Effector memory CD8-positive, alpha-beta T cell (primary cell): Measurements from ENCODE around the gene NDUFV1.
"Not testable (repeated sequence)": the region's sequence is repeated elsewhere in the genome, so short reads cannot be mapped to it uniquely, and the experiment has no call there.

Experiments
- ATAC-seq: fragments of 150-1000 bp; cut with Tn5 transposase; replicated peaks from 2 replicates; pipeline ENCODE4 v1.10.0; 2021; ENCODE audit warnings: mild to moderate bottlenecking, moderate library complexity
- DNase-seq, 3 experiments: peaks; one replicate each; pipeline ENCODE4 v3.0.0; 2021
- H3K27ac Mint-ChIP-seq, 2 donors: one replicate each; pipeline ENCODE4 v1.8.0; 2022; ENCODE audit warnings: mild to moderate bottlenecking in 2 of 2, mixed read lengths in 2 of 2, moderate library complexity in 2 of 2
- H3K27me3 Mint-ChIP-seq, 2 donors: one replicate each; pipeline ENCODE4 v1.8.0; 2022; ENCODE audit warnings: mixed read lengths in 2 of 2
- H3K36me3 Mint-ChIP-seq: one replicate; pipeline ENCODE4 v1.8.0; 2022; ENCODE audit warnings: mild to moderate bottlenecking, moderate library complexity, mixed read lengths; ENCODE audit not compliant: insufficient read depth
- H3K4me1 Mint-ChIP-seq, 2 donors: one replicate each; pipeline ENCODE4 v1.8.0; 2022; ENCODE audit warnings: low read depth in 2 of 2, mixed read lengths in 2 of 2
- H3K4me3 Mint-ChIP-seq, 2 donors: one replicate each; pipeline ENCODE4 v1.8.0; 2022; ENCODE audit warnings: mild to moderate bottlenecking in 2 of 2, mixed read lengths in 2 of 2, moderate library complexity in 2 of 2
- H3K9me3 Mint-ChIP-seq, 2 donors: one replicate each; pipeline ENCODE4 v1.8.0; 2022; ENCODE audit warnings: mixed read lengths in 2 of 2

Gene NDUFV1

DNA sequence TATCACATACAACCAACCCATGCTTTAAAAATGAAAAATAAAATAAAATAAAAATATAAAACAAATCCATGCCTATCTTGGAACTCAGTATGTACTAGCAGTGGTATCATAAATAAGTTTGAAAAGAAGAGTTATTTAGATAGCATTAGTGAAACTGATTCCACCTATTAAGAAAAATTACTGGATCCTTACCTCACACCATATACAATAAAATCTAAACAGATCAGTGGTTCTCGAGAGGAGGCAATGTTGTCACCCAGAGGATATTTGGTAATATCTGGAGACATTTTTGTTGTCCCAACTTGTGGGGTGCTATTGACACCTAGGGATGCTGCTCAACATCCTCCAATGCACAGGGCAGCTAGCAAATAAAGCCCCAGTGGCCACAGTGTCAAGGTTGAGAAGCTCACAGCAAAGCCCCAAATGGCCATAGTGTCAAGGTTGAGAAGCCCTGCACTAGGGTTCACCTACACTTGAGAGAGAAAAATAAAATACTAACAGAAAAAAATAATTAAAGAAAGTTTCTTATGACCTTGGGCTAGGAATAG is 9.9 kb upstream of the NDUFV1 start:
- Mint-ChIP-seq H3K9me3 (no peaks in the 10 kb centered on the region), H3K27me3 (peaks cover 0 to 8% of the 10 kb centered on the region in 2 donors), H3K4me1 (peaks cover 4 to 7% of the 10 kb centered on the region in 2 donors), H3K36me3 (peaks cover 4% of the 10 kb centered on the region), H3K4me3 (no peak overlapping the region), H3K27ac (no peak overlapping the region)
- DNase-seq (no peak), ATAC-seq (no peak)

DNA sequence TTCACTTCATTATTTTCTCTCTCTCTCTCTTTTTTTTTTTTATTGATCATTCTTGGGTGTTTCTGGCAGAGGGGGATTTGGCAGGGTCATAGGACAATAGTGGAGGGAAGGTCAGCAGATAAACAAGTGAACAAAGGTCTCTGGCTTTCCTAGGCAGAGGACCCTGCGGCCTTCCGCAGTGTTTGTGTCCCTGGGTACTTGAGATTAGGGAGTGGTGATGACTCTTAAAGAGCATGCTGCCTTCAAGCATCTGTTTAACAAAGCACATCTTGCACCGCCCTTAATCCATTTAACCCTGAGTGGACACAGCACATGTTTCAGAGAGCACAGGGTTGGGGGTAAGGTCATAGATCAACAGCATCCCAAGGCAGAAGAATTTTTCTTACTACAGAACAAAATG is 9.3 kb upstream of the NDUFV1 start:
- not testable (repeated sequence) for H3K27me3 Mint-ChIP-seq, H3K4me3 Mint-ChIP-seq, H3K27ac Mint-ChIP-seq, H3K36me3 Mint-ChIP-seq, ATAC-seq, DNase-seq, H3K9me3 Mint-ChIP-seq, H3K4me1 Mint-ChIP-seq

DNA sequence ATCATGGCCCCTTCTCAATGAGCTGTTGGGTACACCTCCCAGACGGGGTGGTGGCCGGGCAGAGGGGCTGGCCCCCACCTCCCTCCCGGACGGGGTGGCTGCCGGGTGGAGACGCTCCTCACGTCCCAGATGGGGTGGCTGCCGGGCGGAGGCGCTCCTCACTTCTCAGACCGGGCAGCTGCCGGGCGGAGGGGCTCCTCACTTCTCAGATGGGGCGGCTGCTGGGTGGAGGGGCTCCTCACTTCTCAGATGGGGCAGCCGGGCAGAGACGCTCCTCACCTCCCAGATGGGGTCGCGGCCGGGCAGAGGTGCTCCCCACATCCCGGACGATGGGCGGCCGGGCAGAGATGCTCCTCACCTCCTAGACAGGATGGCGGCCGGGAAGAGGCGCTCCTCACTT is 8.8 kb upstream of the NDUFV1 start:
- not testable (repeated sequence) for H3K27ac Mint-ChIP-seq, H3K9me3 Mint-ChIP-seq, H3K36me3 Mint-ChIP-seq, ATAC-seq, H3K4me1 Mint-ChIP-seq, H3K4me3 Mint-ChIP-seq, DNase-seq
- peaks cover 6 to 12% of the 10 kb centered on the region in 2 donors for H3K27me3 Mint-ChIP-seq

DNA sequence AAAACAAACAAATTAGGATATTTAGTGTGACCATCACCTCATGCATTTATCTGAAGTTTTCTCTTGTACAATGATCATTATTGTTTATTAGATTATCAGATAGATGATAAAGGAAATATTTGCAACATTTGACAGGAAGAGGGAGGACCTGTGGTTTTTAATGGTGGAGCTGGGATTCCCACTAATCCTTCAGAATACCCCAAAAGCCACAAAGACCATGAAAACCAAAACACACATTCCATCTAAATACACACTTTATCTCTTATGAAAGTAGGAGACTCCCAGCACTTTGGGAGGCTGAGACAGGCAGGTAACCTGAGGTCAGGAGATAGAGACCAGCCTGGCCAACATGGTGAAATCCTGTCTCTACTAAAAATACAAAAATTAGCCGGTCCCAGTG is 7.6 kb upstream of the NDUFV1 start:
- H3K4me1 Mint-ChIP-seq: peaks cover 4 to 7% of the 10 kb centered on the region in 2 donors
- ATAC-seq (no peak), DNase-seq (no peak)
- H3K27me3 Mint-ChIP-seq: peaks cover 8 to 15% of the 10 kb centered on the region in 2 donors
- H3K9me3 Mint-ChIP-seq: no peaks in the 10 kb centered on the region
- no peak overlapping the region for H3K27ac Mint-ChIP-seq
- peaks cover 4% of the 10 kb centered on the region for H3K36me3 Mint-ChIP-seq
- H3K4me3 Mint-ChIP-seq: no peak overlapping the region

DNA sequence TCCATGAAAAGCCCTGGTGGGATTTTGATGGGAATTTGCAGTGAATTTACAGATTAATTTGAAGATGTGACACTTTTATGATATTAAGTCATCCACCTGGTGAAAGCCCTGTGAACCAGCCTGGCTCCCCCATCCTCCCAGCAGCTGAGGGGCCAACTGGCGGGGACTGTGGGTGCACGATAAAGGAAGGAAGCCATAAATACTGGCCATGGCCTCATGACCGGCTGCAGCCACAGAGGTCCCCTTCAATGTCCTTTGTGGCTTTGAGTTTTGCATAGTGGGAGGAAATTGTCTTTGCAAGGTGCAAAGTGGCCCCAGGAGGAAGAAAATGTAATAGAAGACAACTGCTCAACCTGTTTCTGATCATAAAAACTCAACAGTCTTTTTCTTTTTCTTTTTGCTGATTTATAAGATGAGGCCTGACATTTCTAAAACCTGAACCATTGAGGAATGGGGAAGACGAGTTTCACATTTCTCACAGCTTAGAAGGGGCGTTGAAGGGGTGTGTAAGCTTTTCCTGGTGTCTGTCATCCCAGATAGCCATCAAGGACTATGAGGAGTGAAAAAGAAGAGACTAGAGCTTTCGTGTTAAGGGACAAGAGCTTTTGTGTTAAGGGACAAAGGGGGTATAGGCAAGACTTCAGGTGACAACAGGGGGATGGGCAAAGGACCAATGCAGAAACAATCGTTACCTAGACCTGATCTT is 6.3 kb upstream of the NDUFV1 start:
- Mint-ChIP-seq H3K4me3 (no peak overlapping the region), H3K4me1 (peaks cover 4 to 8% of the 10 kb centered on the region in 2 donors), H3K27ac (no peak overlapping the region), H3K36me3 (peaks cover 4% of the 10 kb centered on the region), H3K27me3 (peaks cover 8 to 15% of the 10 kb centered on the region in 2 donors), H3K9me3 (no peaks in the 10 kb centered on the region)
- DNase-seq (no peak), ATAC-seq (no peak)

DNA sequence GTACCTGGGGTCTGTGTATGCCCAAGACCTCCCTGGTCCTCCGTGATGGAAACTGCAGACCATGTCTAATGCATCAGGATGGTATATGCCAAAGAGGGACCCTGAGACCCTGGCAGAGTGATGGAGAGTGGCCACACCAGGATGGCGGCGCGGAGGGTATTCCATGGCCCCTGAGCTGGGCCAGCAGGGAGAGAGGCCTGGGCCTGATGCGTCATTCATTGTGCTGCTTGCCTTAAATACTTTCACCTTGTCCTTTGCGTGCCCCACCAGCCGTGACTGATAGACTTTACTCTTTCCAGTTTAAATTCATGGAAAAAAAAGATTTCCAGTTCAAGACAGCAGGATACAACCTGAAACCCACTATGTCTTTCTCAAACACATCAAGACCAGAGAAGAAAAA is 5.6 kb upstream of the NDUFV1 start:
- Mint-ChIP-seq H3K4me3 (no peak overlapping the region), H3K27me3 (peaks cover 8 to 15% of the 10 kb centered on the region in 2 donors), H3K4me1 (peaks cover 7 to 12% of the 10 kb centered on the region in 2 donors), H3K27ac (no peak overlapping the region), H3K36me3 (peaks cover 5% of the 10 kb centered on the region), H3K9me3 (no peaks in the 10 kb centered on the region)
- ATAC-seq (no peak), DNase-seq (no peak)

DNA sequence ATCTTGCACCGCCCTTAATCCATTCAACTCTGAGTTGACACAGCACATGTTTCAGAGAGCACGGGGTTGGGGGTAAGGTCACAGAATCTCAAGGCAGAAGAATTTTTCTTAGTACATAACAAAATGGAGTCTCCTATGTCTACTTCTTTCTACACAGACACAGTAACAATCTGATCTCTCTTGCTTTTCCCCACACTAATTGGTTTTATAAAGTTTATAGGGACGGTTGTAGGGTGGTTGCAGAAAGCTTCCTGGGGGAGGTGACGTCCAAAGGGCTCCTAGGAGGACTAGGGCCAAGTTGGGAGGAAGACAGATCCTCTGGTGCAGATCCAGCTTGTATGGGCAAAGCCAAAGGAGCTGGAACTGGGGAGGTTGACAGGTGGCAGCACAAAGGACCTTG is 2.6 kb upstream of the NDUFV1 start:
- H3K36me3 Mint-ChIP-seq: peaks cover 15% of the 10 kb centered on the region
- not testable (repeated sequence) for ATAC-seq, H3K9me3 Mint-ChIP-seq, H3K27ac Mint-ChIP-seq, DNase-seq
- H3K4me3 Mint-ChIP-seq: peak overlapping the region in 1 of 2 donors; percentile 1
- H3K27me3 Mint-ChIP-seq: peaks cover 8 to 15% of the 10 kb centered on the region in 2 donors
- peaks cover 15 to 24% of the 10 kb centered on the region in 2 donors for H3K4me1 Mint-ChIP-seq

DNA sequence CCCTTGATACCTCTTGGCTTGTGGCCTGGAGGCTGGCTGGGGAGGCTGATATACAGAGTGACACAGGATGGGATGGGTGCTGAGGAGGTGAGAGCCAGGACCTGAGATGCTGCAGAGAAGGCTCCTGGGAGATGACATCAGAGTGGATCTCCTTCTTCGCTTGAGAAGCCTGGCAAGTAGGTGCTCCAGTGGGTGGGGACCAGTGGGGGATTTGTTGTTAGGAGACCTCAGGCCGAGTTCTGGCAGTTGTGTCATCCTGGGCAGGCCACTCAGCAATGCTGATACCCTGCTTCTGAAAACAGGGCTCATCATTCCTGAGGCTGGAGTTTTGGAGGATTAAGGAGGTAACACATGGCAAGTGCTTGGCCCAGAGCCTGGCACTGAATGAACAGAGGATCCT is 1.9 kb upstream of the NDUFV1 start:
- H3K36me3 Mint-ChIP-seq: peaks cover 22% of the 10 kb centered on the region
- H3K4me1 Mint-ChIP-seq: peaks cover 15 to 24% of the 10 kb centered on the region in 2 donors
- no peak for DNase-seq
- no peak overlapping the region for H3K27ac Mint-ChIP-seq
- no peak for ATAC-seq
- peaks cover 8 to 15% of the 10 kb centered on the region in 2 donors for H3K27me3 Mint-ChIP-seq
- no peak overlapping the region for H3K4me3 Mint-ChIP-seq
- H3K9me3 Mint-ChIP-seq: no peaks in the 10 kb centered on the region

DNA sequence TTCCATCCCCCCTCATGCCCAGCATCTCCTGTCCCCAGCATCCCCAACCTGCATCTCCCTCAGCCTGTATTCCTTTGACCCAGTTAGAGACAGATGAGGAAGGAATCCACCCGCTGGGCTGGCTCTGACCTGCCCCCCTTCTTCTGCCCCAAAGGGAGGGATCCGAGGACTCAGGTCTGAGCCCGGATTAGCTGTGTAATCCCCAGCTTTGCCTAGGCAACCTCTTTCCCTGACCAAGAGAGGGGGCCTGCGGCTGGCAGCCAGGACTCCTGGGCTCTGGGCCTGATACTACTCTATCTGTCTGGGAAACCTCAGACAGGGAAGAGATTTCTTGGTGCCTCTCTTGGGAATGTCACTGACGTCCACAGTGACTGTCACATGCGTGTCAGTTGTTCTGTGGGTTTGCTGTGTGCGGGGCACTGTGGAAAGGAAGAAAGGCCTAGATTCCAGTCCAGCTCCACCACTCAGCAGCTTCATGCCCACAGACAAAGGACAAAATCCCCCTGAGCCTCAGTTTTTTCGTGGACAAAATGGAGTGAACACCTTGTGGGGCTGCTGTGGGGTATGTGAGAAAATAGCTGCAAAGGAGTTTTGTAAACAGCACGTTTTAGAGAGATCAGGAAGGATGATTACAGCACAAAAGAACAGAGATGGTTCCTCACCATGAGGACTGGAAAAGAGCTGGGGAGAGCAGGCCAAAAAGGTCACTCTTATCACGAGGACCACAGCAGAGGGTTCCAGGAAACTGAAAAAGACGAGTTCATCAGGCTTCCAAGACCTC is 1.3 kb upstream of the NDUFV1 start:
- H3K9me3 Mint-ChIP-seq: no peaks in the 10 kb centered on the region
- peaks cover 26% of the 10 kb centered on the region for H3K36me3 Mint-ChIP-seq
- peak overlapping the region in 1 of 2 donors; percentile 88 for H3K27ac Mint-ChIP-seq
- H3K4me1 Mint-ChIP-seq: peaks cover 15 to 21% of the 10 kb centered on the region in 2 donors
- H3K27me3 Mint-ChIP-seq: peaks cover 8 to 15% of the 10 kb centered on the region in 2 donors
- peak overlapping the region; percentile 67 for H3K4me3 Mint-ChIP-seq
- ATAC-seq (no peak), DNase-seq (no peak)

DNA sequence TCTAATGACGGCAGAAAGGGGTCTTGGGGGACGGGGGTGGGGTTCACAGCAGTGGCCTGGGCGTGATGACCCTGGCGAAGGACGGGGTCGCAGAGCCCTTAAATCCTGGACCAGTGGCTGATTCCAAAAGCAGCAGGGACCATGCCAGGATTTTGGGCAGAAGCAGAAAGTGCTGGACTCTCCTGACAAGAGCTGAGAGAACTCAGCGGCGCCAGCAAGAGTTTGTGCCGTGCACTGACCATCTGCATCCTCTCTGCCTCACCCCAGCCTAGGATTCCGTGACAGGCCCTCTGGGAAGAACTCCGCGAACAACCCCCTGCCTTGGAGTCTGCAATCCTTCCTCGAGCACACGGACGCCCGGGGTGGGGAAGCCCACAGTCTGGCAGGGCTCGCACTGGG is 644 bp upstream of the NDUFV1 start:
- no peaks in the 10 kb centered on the region for H3K9me3 Mint-ChIP-seq
- peak overlapping the region; percentile 78 to 84 for H3K4me3 Mint-ChIP-seq
- DNase-seq (no peak), ATAC-seq (no peak)
- peaks cover 26% of the 10 kb centered on the region for H3K36me3 Mint-ChIP-seq
- H3K4me1 Mint-ChIP-seq: peaks cover 11 to 16% of the 10 kb centered on the region in 2 donors
- H3K27ac Mint-ChIP-seq: peak overlapping the region; percentile 88 to 90
- H3K27me3 Mint-ChIP-seq: peaks cover 8% of the 10 kb centered on the region in 2 donors

DNA sequence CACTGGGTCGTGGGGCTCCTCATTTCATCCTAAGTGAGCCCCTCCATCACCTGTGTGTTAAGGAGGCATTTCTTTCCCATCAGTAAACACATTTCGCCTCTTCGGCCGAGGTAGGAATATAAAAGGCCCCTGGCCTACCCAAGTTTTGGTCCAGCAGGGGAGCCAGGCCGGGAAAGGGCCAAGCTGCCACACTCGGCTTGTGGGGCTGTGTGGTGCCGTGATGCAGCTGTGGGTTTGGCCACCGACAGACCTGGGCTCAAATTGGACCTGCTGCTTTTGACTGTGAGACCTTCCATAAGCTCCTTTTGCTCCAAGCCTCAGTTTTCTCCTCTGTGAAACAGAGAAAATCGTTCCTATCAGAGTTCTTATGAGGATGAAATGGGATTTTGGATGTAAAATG is 771 bp downstream of the NDUFV1 start:
- ATAC-seq (no peak), DNase-seq (no peak)
- H3K4me1 Mint-ChIP-seq: peaks cover 13 to 16% of the 10 kb centered on the region in 2 donors
- H3K4me3 Mint-ChIP-seq: peak overlapping the region; percentile 78 to 84
- peak overlapping the region; percentile 88 to 90 for H3K27ac Mint-ChIP-seq
- no peaks in the 10 kb centered on the region for H3K9me3 Mint-ChIP-seq
- peaks cover 29% of the 10 kb centered on the region for H3K36me3 Mint-ChIP-seq
- H3K27me3 Mint-ChIP-seq: peaks cover 7% of the 10 kb centered on the region in 2 donors

DNA sequence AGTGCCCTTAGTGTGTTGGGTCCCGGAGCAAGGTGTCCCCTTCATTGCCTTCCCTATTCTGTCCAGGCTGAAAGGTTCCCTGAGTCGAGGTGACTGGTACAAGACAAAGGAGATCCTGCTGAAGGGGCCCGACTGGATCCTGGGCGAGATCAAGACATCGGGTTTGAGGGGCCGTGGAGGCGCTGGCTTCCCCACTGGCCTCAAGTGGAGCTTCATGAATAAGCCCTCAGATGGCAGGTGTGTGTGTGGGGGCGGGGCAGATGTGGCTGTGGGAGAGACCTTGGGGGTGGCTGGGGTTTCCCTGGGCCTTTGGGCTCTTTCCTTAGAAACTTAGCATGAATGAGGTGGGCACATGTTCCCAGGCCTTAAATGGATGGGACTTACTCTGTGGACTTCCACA is 1.8 kb downstream of the NDUFV1 start:
- H3K27ac Mint-ChIP-seq: peak overlapping the region in 1 of 2 donors; percentile 88
- peaks cover 39% of the 10 kb centered on the region for H3K36me3 Mint-ChIP-seq
- peak overlapping the region; percentile 21 to 78 for H3K4me3 Mint-ChIP-seq
- ATAC-seq (no peak), DNase-seq (no peak)
- no peaks in the 10 kb centered on the region for H3K9me3 Mint-ChIP-seq
- H3K27me3 Mint-ChIP-seq: no peaks in the 10 kb centered on the region
- H3K4me1 Mint-ChIP-seq: peaks cover 17 to 18% of the 10 kb centered on the region in 2 donors

DNA sequence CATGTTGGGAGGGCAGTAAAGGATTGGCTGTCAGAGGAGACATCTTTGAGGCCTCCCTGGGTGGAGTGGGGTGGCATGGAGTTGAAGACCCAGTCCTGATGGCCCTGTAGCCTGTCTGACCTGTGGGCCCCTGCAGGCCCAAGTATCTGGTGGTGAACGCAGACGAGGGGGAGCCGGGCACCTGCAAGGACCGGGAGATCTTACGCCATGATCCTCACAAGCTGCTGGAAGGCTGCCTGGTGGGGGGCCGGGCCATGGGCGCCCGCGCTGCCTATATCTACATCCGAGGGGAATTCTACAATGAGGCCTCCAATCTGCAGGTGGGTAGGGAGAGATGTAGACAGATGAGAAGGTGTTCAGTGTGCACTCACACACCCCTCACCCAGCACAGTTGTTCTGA is 2.6 kb downstream of the NDUFV1 start:
- peak overlapping the region in 1 of 2 donors; percentile 88 for H3K27ac Mint-ChIP-seq
- peaks cover 24 to 26% of the 10 kb centered on the region in 2 donors for H3K4me1 Mint-ChIP-seq
- H3K36me3 Mint-ChIP-seq: peaks cover 47% of the 10 kb centered on the region
- H3K27me3 Mint-ChIP-seq: no peaks in the 10 kb centered on the region
- ATAC-seq (no peak), DNase-seq (no peak)
- no peak overlapping the region for H3K4me3 Mint-ChIP-seq
- H3K9me3 Mint-ChIP-seq: no peaks in the 10 kb centered on the region
